ENCODE measurements around the gene FAM161A.

Gene FAM161A

GRCh38 chr2:61784643-61785042 lies 69.2 kb downstream of the FAM161A start:
- DNase-seq (ENCODE audit: low spot score), result peak; percentile 8

- DNase-seq (ENCODE audit: low spot score), result no peak
Measured at GRCh38 chr2:61775956-61776570, 77.8 kb downstream of the FAM161A start.

All from activated CD4-positive, alpha-beta T cell treated with anti-CD3 and anti-CD28 coated beads, Interleukin-2, Interleukin-4, amounts not matched to agents 100 ng/mL and 50 ng/mL, durations not matched to agents 16 hours and 8 hours (primary cell).